ENCODE measurements around the gene PDF.
"Not testable (repeated sequence)": the region's sequence is repeated elsewhere in the genome, so short reads cannot be mapped to it uniquely, and the experiment has no call there.

Gene PDF

DNA sequence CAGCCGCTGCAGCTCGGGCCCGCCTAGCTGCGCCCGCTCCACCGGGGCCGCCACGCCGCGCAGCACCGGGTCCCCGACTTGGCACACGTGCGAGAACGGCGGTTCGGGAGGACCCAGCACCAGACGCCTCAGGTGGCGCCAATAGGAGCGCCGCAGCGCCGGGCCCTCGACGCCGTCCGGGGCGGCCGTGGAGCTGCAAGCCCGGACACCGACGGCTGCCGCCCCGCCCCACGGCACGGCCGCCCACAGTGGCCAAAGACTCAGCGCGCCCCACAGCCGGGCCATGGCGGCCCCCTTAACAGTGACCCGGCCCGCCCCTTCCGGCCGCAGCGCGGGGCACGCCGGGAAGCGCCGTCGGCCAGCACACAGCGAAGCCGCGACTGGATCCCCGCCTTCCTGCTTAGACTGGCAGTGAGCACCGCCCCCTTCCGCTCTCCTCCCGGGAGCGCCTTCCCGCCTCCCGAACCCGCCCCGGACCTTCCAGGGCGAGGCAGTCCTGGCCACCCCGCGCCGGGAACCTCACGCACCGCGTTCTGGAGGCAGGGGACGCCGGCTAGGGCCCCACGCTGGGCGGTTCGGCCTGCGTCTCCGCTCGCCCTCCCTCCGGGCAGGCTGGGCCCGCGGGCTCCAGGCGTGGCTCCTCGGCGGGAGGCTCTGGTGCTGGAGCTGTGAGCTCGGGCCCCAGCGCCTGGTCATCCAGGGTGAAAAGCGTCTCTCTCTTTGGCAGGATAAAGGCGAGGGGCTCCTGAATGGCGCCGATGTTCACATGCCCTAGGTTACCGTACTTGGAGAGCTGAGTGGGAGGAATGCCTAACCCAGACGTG is at the start of gene PDF:
Gene PDF (minus strand): TSS at position 303 of the 824 bp plus-strand sequence. CDS start 18 bp downstream, at position 285.
- DNase-seq: peak; percentile 96

DNA sequence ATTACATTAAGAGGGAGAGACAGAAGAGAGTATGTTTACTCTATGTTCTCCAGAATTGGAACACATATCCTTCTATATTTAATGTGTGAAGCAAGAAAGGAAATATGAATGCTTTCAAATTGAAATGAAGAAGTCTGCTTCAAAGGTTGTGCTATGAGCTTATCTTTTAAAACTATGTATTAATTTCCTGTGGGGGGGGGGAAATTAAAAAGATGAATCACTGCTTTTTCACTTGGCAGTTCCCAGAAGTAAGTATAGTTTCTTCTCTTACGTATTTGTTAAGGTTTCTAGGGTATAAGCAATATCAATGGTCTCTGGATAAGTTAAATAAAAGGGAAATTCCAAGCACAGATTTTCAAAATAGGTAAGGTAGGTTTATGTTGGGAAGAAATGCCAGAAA is 48.4 kb upstream of the PDF start:
- DNase-seq: no peak

- DNase-seq: no peak
Measured at GRCh38 chr16:69378036-69378435, 47.6 kb upstream of the PDF start.

- no peak for DNase-seq
Measured at GRCh38 chr16:69376393-69377059, 46.1 kb upstream of the PDF start.

- no peak for DNase-seq
Measured at GRCh38 chr16:69373019-69373418, 42.6 kb upstream of the PDF start.

GRCh38 chr16:69371564-69371963 is 41.2 kb upstream of the PDF start:
- DNase-seq: no peak

DNA sequence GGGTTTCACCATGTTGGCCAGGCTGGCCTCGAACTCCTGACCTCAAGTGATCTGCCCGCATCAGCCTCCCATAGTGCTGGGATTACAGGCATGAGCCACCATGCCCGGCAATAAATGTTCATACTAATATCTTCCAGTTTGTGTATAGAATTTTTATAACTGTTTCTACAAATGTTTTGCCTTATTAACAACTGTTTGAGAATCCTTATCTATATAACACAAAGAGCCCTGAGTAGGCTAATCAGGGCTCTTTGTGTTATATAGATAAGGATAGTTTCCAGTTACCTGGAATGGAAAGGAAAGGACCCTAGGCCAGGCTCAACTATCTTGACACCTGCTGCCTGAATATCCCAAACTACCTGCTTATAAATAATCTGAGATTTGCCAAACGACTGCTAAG is 38.5 kb upstream of the PDF start:
- DNase-seq: no peak

- DNase-seq: no peak
Measured at GRCh38 chr16:69367980-69368379, 37.6 kb upstream of the PDF start.

- DNase-seq: no peak
Measured at GRCh38 chr16:69366431-69366830, 36.0 kb upstream of the PDF start.

- no peak for DNase-seq
Measured at GRCh38 chr16:69365901-69366300, 35.5 kb upstream of the PDF start.

DNA sequence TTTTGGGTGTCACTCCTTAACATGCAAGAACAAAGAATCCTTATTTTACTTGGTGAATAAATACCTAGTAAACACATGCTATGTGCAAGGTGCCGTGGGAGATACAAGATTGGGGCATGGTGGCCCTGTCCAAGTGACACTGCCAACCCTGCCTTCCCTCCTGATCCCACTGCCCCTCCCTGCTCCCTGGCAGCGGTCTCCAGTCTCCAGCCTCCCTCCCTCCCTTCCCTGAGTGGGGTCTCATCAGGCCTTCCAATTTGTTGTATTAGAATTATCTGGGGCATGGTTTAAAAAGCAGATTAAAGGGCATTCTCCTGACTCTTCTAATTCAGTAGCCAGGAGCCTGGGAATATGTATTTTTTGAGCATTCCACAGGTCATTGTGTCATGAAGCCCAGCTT is 33.7 kb upstream of the PDF start:
- no peak for DNase-seq

DNA sequence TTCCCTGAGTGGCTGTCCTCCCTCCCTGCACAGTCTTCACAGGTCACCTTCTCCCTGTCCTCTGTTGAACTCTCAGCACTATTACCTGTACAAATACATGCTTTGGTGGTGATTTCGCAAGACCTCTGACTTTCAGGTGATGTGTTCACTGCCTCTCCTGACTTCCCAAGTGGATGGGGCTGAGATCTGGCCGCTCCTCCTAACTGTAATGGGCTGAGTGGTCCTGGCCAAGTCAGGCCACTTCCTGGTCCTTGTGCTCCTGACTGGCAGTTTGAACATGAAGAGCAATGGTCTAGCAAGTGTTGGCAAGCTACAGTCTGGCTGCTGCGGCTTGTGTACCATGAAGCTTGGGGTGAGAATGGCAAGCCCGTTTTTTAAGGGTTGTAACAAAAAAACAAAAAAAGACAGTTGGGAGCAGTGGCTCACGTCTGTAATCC is 32.9 kb upstream of the PDF start:
- DNase-seq: no peak

DNA sequence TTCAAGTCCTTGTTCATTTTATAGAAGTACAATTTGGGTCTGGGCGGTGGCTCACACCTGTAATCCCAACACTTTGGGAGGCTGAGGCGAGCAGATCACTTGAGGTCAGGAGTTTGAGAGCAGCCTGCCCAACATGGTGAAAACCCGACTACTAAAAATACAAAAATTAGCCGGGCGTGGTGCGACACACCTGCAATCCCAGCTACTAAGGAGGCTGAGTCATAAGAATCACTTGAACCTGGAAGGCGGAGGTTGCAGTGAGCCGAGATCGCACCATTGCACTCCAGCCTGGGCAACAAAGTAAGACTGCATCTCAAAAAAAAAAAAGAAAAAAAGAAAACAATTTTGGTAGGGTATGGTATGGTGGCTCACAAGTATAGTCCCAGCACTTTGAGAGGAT is 29.7 kb upstream of the PDF start:
- DNase-seq: not testable (repeated sequence)

- DNase-seq: no peak
Measured at GRCh38 chr16:69351309-69352027, 21.1 kb upstream of the PDF start, which contains the start of gene TMED6. TMED6 (minus strand) TSS chr16:69351786; CDS start chr16:69351753, 33 bp downstream.

DNA sequence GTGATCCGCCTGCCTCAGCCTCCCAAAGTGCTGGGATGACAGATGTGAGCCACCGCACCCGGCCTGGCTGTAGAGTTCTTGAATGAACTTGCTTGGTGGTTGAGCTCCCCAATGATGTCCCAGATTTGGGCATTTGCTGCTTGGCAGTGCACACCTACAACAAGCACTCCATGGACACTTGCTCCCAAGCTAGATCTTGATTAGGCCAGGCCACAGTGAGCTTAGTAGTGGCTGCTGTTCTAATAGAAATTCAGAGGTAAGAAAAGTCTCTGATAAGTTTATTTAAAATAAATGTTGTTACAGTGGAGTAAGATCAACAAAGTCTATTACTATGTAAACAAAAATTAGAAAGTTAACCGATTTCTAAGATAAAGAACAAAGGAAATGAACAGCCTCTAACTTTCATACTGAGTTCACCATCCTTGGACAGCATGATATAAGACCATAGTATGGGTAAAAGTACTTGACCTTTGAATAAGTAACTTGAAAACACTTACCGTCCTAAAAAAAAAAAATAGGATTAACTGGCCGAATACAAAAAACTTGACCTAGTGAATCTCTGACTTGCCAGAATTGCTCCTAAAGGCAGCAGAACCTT is 20.2 kb upstream of the PDF start:
- no peak for DNase-seq

GRCh38 chr16:69349536-69349935 is 19.1 kb upstream of the PDF start:
- no peak for DNase-seq

DNA sequence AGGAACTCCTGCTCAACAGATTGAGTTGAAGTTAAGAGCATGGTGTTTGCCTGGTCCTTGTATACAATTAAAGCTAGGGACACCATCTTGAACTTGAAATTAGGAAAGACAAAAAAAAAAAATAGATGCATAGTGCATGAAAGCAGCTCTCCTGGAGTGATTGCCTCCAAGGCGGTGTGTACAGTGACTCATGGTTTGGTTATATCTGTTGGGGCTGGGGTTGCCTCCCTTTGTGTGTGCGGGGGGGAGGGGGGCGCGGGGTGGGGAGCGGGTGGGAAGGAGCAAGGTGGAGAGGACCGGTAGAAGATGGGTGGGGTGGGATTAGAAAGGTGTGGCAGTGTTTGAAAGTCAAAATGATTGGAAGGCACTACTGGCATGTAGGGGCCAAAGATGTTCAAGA is 17.8 kb upstream of the PDF start:
- DNase-seq: no peak

GRCh38 chr16:69346683-69347082 is 16.3 kb upstream of the PDF start:
- DNase-seq: no peak

GRCh38 chr16:69345923-69346322 is 15.5 kb upstream of the PDF start:
- no peak for DNase-seq

GRCh38 chr16:69344171-69344570 is 13.8 kb upstream of the PDF start:
- DNase-seq: no peak

DNA sequence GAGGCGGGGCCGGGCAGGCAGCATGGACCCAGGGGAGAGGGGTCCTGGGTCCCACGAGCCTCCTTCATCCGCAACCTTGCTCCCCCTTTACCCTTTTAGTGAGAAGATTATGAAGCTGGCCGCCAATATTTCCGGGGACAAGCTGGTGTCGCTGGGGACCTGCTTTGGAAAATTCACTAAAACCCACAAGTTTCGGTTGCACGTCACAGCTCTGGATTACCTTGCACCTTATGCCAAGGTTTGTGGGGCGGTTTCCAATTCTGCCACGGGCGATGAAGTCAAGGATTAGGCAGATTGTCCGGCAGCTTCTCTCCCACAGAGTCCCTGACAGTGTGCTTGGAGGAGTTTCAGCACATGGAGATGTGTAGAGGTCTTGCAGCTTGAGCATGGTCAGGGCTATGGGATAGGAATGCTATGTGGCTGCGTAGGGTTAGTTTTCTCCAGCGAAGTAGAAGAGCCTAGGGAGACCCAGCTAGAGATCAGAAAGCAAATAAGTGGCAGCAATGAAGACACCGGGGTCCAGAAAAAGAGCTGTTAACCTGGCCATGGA is 9.8 kb upstream of the PDF start:
- DNase-seq: no peak

- peak; percentile 97 for DNase-seq
Measured at GRCh38 chr16:69339289-69340094, 9.1 kb upstream of the PDF start, which contains the start of the genes COG8 and NIP7. COG8 (minus strand) TSS chr16:69339564; CDS start chr16:69339552, 12 bp downstream. NIP7 (plus strand) TSS chr16:69339772; CDS start chr16:69339830, 58 bp downstream.

Measured in left hindlimb (tissue), 1 donor.